Measurements from ENCODE around the gene POU2F2. TPM values are rescaled to one million over a fixed set of nuclear protein-coding genes. Genes with fewer than 3 reads are reported as not detected.
"Not testable (repeated sequence)": the region's sequence is repeated elsewhere in the genome, so short reads cannot be mapped to it uniquely, and the experiment has no call there.

Gene POU2F2
- total and polyA plus RNA-seq, 9 of the 15 experiments (the other 6 are each of a cell fraction or from before 2014, with no cell fraction given): 0.03 to 0.68 (median 0.14) TPM

- POLR2A ChIA-PET: no interaction called here
Measured at GRCh38 chr19:42042455-42043170, 89.6 kb downstream of the POU2F2 start.

GRCh38 chr19:42040491-42040890 lies 91.8 kb downstream of the POU2F2 start:
- H3K27ac ChIP-seq (ENCODE audit: extremely low read depth, low read depth, low read length); H3K4me1 ChIP-seq (replicated peaks in 1 of 2; ENCODE audit: control insufficient read depth in 2 of 2, insufficient read depth in 2 of 2, low read length in 2 of 2); H3K9me3 ChIP-seq (replicated peaks; ENCODE audit: control insufficient read depth, insufficient read depth, low read depth, low read length); in situ Hi-C loops (cut with MboI); H3K79me2 ChIP-seq (ENCODE audit: control insufficient read depth, insufficient read depth, low read length); BruUV-seq (replicated peaks); ATAC-seq; DNase-seq (ENCODE audit: extremely low read depth in 1 of 4, low spot score in 3 of 4); H3K4me3 ChIP-seq; CTCF ChIA-PET (ENCODE audit: low intra/inter-chr PET ratio); H3K36me3 ChIP-seq (ENCODE audit: control insufficient read depth, insufficient read depth, low read length); H2AFZ ChIP-seq (ENCODE audit: low read depth, low read length); H3K9me1 ChIP-seq (ENCODE audit: control insufficient read depth, insufficient read depth, low read length); H4K20me1 ChIP-seq (replicated peaks; ENCODE audit: control insufficient read depth, insufficient read depth, low read length); intact Hi-C loops (cut with micrococcal nuclease); H3K9ac ChIP-seq (ENCODE audit: insufficient read depth in 1 of 2, low read depth in 2 of 2, low read length in 2 of 2); FAIRE-seq; H3K4me2 ChIP-seq (ENCODE audit: insufficient read depth, low read length): not testable (repeated sequence)
- peaks cover 29 to 50% of the 10 kb centered on the region in 2 experiments for H3K27me3 ChIP-seq (ENCODE audit: control insufficient read depth in 2 of 2, insufficient read depth in 2 of 2, low read length in 2 of 2)
- POLR2A ChIA-PET: interaction anchor here (1.2 kb wide), 1 partner anchor 107 kb away, joined by 3 read pairs; no protein-coding TSS in a partner anchor
- WGBS (ENCODE audit: insufficient coverage, low coverage, missing lambda C conversion rate): 3% methylated on average over 9 of the region's 9 CpGs

More at GRCh38 chr19:42042455-42043170, 89.6 kb downstream of the POU2F2 start:
- Histone ChIP-seq H3K36me3 (ENCODE audit: control insufficient read depth, insufficient read depth, low read length) (no peaks in the 10 kb centered on the region), H3K9me1 (ENCODE audit: control insufficient read depth, insufficient read depth, low read length) (no peaks in the 10 kb centered on the region), H3K79me2 (ENCODE audit: control insufficient read depth, insufficient read depth, low read length) (no peaks in the 10 kb centered on the region), H3K9me3 (replicated peaks; ENCODE audit: control insufficient read depth, insufficient read depth, low read depth, low read length) (no peaks in the 10 kb centered on the region), H3K27me3 (ENCODE audit: control insufficient read depth in 2 of 2, insufficient read depth in 2 of 2, low read length in 2 of 2) (peaks cover 35 to 51% of the 10 kb centered on the region in 2 experiments), H3K9ac (ENCODE audit: insufficient read depth in 1 of 2, low read depth in 2 of 2, low read length in 2 of 2) (no peak overlapping the region), H2AFZ (ENCODE audit: low read depth, low read length) (no peak overlapping the region), H4K20me1 (replicated peaks; ENCODE audit: control insufficient read depth, insufficient read depth, low read length) (0 out of 2 replicates have a peak, but pooled peaks cover 2% of the 10 kb centered on the region), H3K4me2 (ENCODE audit: insufficient read depth, low read length) (no peak overlapping the region), H3K27ac (ENCODE audit: extremely low read depth, low read depth, low read length) (no peak overlapping the region), H3K4me1 (replicated peaks in 1 of 2; ENCODE audit: control insufficient read depth in 2 of 2, insufficient read depth in 2 of 2, low read length in 2 of 2) (peaks cover 0 to 6% of the 10 kb centered on the region in 2 experiments; a peak in 1 of 5 replicates), H3K4me3 (no peak overlapping the region)
- intact Hi-C loops (cut with micrococcal nuclease): no loop called here
- BruUV-seq (replicated peaks): no TSS peak
- FAIRE-seq (no peak), DNase-seq (ENCODE audit: extremely low read depth in 1 of 4, low spot score in 3 of 4) (no peak), ATAC-seq (no peak)
- 4% methylated on average over 28 of the region's 30 CpGs for WGBS (ENCODE audit: insufficient coverage, low coverage, missing lambda C conversion rate)
- in situ Hi-C loops (cut with MboI): no loop called here
- no peak for TF ChIP-seq RCOR1 (IDR thresholded peaks at IDR 0.05; ENCODE audit: borderline replicate concordance in 1 of 2, low read depth in 2 of 2, low read length in 2 of 2)
- no peak for TF ChIP-seq ETS2 (tag; IDR thresholded peaks at IDR 0.05; ENCODE audit: borderline replicate concordance, poor library complexity, severe bottlenecking)
- TF ChIP-seq DIDO1 (tag; IDR thresholded peaks at IDR 0.05; ENCODE audit: low read depth): no peak
- no peak for TF ChIP-seq BCL6 (CRISPR knock-in tag; IDR thresholded peaks at IDR 0.05)
- TF ChIP-seq PHB (CRISPR knock-in tag; IDR thresholded peaks at IDR 0.05): no peak
- no peak for TF ChIP-seq ZHX1 (conservative IDR thresholded peaks at IDR 0.05; ENCODE audit: low read length)
- CTCF ChIA-PET (ENCODE audit: low intra/inter-chr PET ratio): no interaction called here

Measured in K562 (cell line).